Keratinocyte (primary cell): ENCODE data around the gene OR6J1. TPM values are rescaled to one million over a fixed set of nuclear protein-coding genes. Genes with fewer than 3 reads are reported as not detected.

ENCODE experiments used
- DNase-seq: peaks from one replicate; pipeline ENCODE4 v3.0.0-alpha.2; 2011; ENCODE audit warnings: low read depth, missing footprints, low spot score
- FAIRE-seq: peaks from 2 replicates; lab custom pipeline; 2011; peaks lifted over from hg19 to GRCh38; lab: Jason Lieb, UNC
- H2AFZ ChIP-seq: 2 replicates; pipeline ENCODE4 v1.6.0; 2012; ENCODE audit warnings: low read length, control low read depth, inconsistent platforms; ENCODE audit not compliant: control insufficient read depth
- H3K27ac ChIP-seq: 2 replicates; pipeline ENCODE4 v1.5.1; 2011; ENCODE audit warnings: low read length; ENCODE audit not compliant: control insufficient read depth, insufficient read depth
- H3K27me3 ChIP-seq: 3 replicates; pipeline ENCODE4 v1.6.0; 2011; ENCODE audit warnings: low read length; ENCODE audit not compliant: control insufficient read depth, insufficient read depth; ENCODE audit errors: extremely low read depth
- H3K36me3 ChIP-seq, 2 experiments: 2 replicates in 1 of 2; 3 replicates in 1 of 2; pipeline ENCODE4 v1.5.1; 2011; ENCODE audit warnings: low read length in 2 of 2, mild to moderate bottlenecking in 1 of 2; ENCODE audit not compliant: control insufficient read depth in 2 of 2, insufficient read depth in 2 of 2; ENCODE audit errors: extremely low read depth in 1 of 2
- H3K4me1 ChIP-seq: 3 replicates; pipeline ENCODE4 v1.5.1; 2011; ENCODE audit warnings: low read length; ENCODE audit not compliant: control insufficient read depth, insufficient read depth; ENCODE audit errors: extremely low read depth
- H3K4me2 ChIP-seq: 3 replicates; pipeline ENCODE4 v1.6.0; 2011; ENCODE audit warnings: low read depth, low read length; ENCODE audit not compliant: control insufficient read depth, insufficient read depth; ENCODE audit errors: extremely low read depth
- H3K4me3 ChIP-seq, 3 experiments: fragments of 200-600 bp in 1 of 3; sonication (generic) in 1 of 3; 2 replicates in 2 of 3; 3 replicates in 1 of 3; pipeline ENCODE4 v1.5.1; 2011 to 2016; ENCODE audit warnings: low read length in 3 of 3, mild to moderate bottlenecking in 3 of 3, control low read depth in 2 of 3, inconsistent platforms in 1 of 3, low read depth in 1 of 3, mixed read lengths in 1 of 3, mixed run types in 1 of 3, moderate library complexity in 1 of 3; ENCODE audit not compliant: control insufficient read depth in 2 of 3, insufficient read depth in 2 of 3; ENCODE audit errors: extremely low read depth in 1 of 3
- H3K79me2 ChIP-seq: 2 replicates; pipeline ENCODE4 v1.6.0; 2012; ENCODE audit warnings: low read length; ENCODE audit not compliant: control insufficient read depth, insufficient read depth
- H3K9ac ChIP-seq: 3 replicates; pipeline ENCODE4 v1.6.0; 2011; ENCODE audit warnings: low read length; ENCODE audit not compliant: control insufficient read depth, insufficient read depth; ENCODE audit errors: extremely low read depth
- H3K9me1 ChIP-seq: 3 replicates; pipeline ENCODE4 v1.6.0; 2011; ENCODE audit warnings: low read length; ENCODE audit not compliant: control insufficient read depth, insufficient read depth; ENCODE audit errors: extremely low read depth
- H3K9me3 ChIP-seq: 2 replicates; pipeline ENCODE4 v1.5.1; 2012; ENCODE audit warnings: low read depth, low read length; ENCODE audit not compliant: control insufficient read depth
- H4K20me1 ChIP-seq: 3 replicates; pipeline ENCODE4 v1.6.0; 2011; ENCODE audit warnings: low read length; ENCODE audit not compliant: control insufficient read depth, insufficient read depth; ENCODE audit errors: extremely low read depth
- CTCF ChIP-seq, 3 experiments: IDR thresholded peaks in 1 of 3; conservative IDR thresholded peaks in 1 of 3; optimal IDR thresholded peaks in 1 of 3; 2 replicates in 2 of 3; 3 replicates in 1 of 3; pipeline versions ENCODE3 to v1.5.1; 2011; ENCODE audit warnings: low read length in 3 of 3, mild to moderate bottlenecking in 3 of 3, moderate library complexity in 2 of 3, control low read depth in 1 of 3, inconsistent platforms in 1 of 3; ENCODE audit not compliant: insufficient read depth in 2 of 3; ENCODE audit errors: extremely low read depth in 1 of 3
- EZH2 ChIP-seq: IDR thresholded peaks from one replicate; pipeline ENCODE4 v1.6.1; 2012; ENCODE audit warnings: inconsistent platforms, mild to moderate bottlenecking, low read length, moderate library complexity
- dilution Hi-C: fragments of 300-500 bp; cut with MboI; formaldehyde crosslinking; loops from one replicate; pipeline ENCODE4 v1.7.0; 2020; ENCODE audit warnings: low sequenced_read_pairs; ENCODE audit not compliant: extremely low pct_ligation_motif_present
- polyA plus RNA-seq, 5 experiments: library from polyadenylated mRNA; depleted of rRNA in 3 of 5; stranded (reverse) in 3 of 5; stranded (forward) in 1 of 5; unstranded in 1 of 5; fragments of >200 nt; gene quantifications; 1 replicate in 1 of 5; 2 replicates in 3 of 5; 3 replicates in 1 of 5; pipeline versions ENCODE4 v1.2.1 to v1.2.3, GENCODE V29; 2011 to 2012; ENCODE audit warnings: missing spikeins in 2 of 5, low read depth in 1 of 5, low replicate concordance in 1 of 5

The OR6J1 gene
- polyA plus RNA-seq, 1 donor (not counting 4 experiments of a cell fraction or from before 2014, with no cell fraction given), result not detected

- dilution Hi-C loops, result no loop called here
- no peak overlapping the region for H3K4me3 ChIP-seq
- no peak for DNase-seq
- no peaks in the 10 kb centered on the region for H3K36me3 ChIP-seq
- H3K9me1 ChIP-seq, result no peaks in the 10 kb centered on the region
- H3K4me1 ChIP-seq, result no peaks in the 10 kb centered on the region
- no peaks in the 10 kb centered on the region for H4K20me1 ChIP-seq
- H3K9me3 ChIP-seq, result no peaks in the 10 kb centered on the region
- no peaks in the 10 kb centered on the region for H3K27me3 ChIP-seq
- H3K79me2 ChIP-seq, result no peaks in the 10 kb centered on the region
- FAIRE-seq, result no peak
- no peak for TF ChIP-seq EZH2
- TF ChIP-seq CTCF (optimal IDR thresholded peaks at IDR 0.05 in 1 of 3, IDR thresholded peaks at IDR 0.05 in 1 of 3, conservative IDR thresholded peaks at IDR 0.05 in 1 of 3; ENCODE audit: extremely low read depth in 1 of 3, insufficient read depth in 2 of 3, low read length in 3 of 3), result no peak
- H3K4me2 ChIP-seq, result no peak overlapping the region
- no peak overlapping the region for H3K9ac ChIP-seq
- H2AFZ ChIP-seq, result no peak overlapping the region
- H3K27ac ChIP-seq, result no peak overlapping the region
Measured at GRCh38 chr14:22630486-22630885, 13.7 kb downstream of the OR6J1 start.

GRCh38 chr14:22630066-22630465, 14.1 kb downstream of the OR6J1 start:
- no peaks in the 10 kb centered on the region for H3K9me3 ChIP-seq
- no peaks in the 10 kb centered on the region for H3K4me1 ChIP-seq
- H3K9ac ChIP-seq, result no peak overlapping the region
- H3K36me3 ChIP-seq, result no peaks in the 10 kb centered on the region
- dilution Hi-C loops, result no loop called here
- H3K9me1 ChIP-seq, result no peaks in the 10 kb centered on the region
- H3K4me3 ChIP-seq, result no peak overlapping the region
- TF ChIP-seq CTCF (optimal IDR thresholded peaks at IDR 0.05 in 1 of 3, IDR thresholded peaks at IDR 0.05 in 1 of 3, conservative IDR thresholded peaks at IDR 0.05 in 1 of 3; ENCODE audit: extremely low read depth in 1 of 3, insufficient read depth in 2 of 3, low read length in 3 of 3), result no peak
- H3K27ac ChIP-seq, result no peak overlapping the region
- DNase-seq (no peak), FAIRE-seq (no peak)
- H3K4me2 ChIP-seq, result no peak overlapping the region
- no peaks in the 10 kb centered on the region for H3K27me3 ChIP-seq
- no peaks in the 10 kb centered on the region for H4K20me1 ChIP-seq
- H2AFZ ChIP-seq, result no peak overlapping the region
- no peaks in the 10 kb centered on the region for H3K79me2 ChIP-seq
